Activated CD4-positive, alpha-beta T cell treated with anti-CD3 and anti-CD28 coated beads for 24 hours (primary cell): ENCODE results near the gene DNAJB6.

Experiments used
- DNase-seq, 2 donors: peaks; one replicate each; pipeline ENCODE4 v3.0.0-alpha.2; 2020; ENCODE audit warnings: low read depth in 2 of 2

The DNAJB6 gene

GRCh38 chr7:157428554-157428945 is 91.7 kb downstream of the DNAJB6 start:
- no peak for DNase-seq

- DNase-seq, result no peak
These were observed 92.3 kb downstream of the DNAJB6 start for GRCh38 chr7:157429001-157429679.

GRCh38 chr7:157429680-157430224 is 92.9 kb downstream of the DNAJB6 start:
- DNase-seq, result no peak

- no peak for DNase-seq
These were observed 93.9 kb downstream of the DNAJB6 start for GRCh38 chr7:157430721-157431120.

GRCh38 chr7:157431173-157431950 is 94.6 kb downstream of the DNAJB6 start:
- no peak for DNase-seq

- no peak for DNase-seq
These were observed 95.2 kb downstream of the DNAJB6 start for GRCh38 chr7:157431951-157432540.

- DNase-seq, result no peak
These were observed 95.7 kb downstream of the DNAJB6 start for GRCh38 chr7:157432541-157432956.

- DNase-seq, result peak; percentile 32 to 47
These were observed 96.3 kb downstream of the DNAJB6 start for GRCh38 chr7:157432957-157433576.

GRCh38 chr7:157433628-157434027 is 96.8 kb downstream of the DNAJB6 start:
- no peak for DNase-seq

GRCh38 chr7:157434231-157434630 is 97.4 kb downstream of the DNAJB6 start:
- no peak for DNase-seq

- no peak for DNase-seq
These were observed 97.9 kb downstream of the DNAJB6 start for GRCh38 chr7:157434701-157435100.

- no peak for DNase-seq
These were observed 99.3 kb downstream of the DNAJB6 start for GRCh38 chr7:157436076-157436475.

- no peak for DNase-seq
These were observed 100.1 kb downstream of the DNAJB6 start for GRCh38 chr7:157436763-157437480.

- no peak for DNase-seq
These were observed 100.8 kb downstream of the DNAJB6 start for GRCh38 chr7:157437519-157438061.

- DNase-seq, result no peak
These were observed 101.6 kb downstream of the DNAJB6 start for GRCh38 chr7:157438121-157439025.

GRCh38 chr7:157439149-157439548 is 102.3 kb downstream of the DNAJB6 start:
- no peak for DNase-seq

- DNase-seq, result no peak
These were observed 103.0 kb downstream of the DNAJB6 start for GRCh38 chr7:157439761-157440160.

GRCh38 chr7:157440346-157441022 is 103.7 kb downstream of the DNAJB6 start:
- DNase-seq, result no peak

GRCh38 chr7:157441023-157441399 is 104.2 kb downstream of the DNAJB6 start:
- no peak for DNase-seq

GRCh38 chr7:157442456-157442855 is 105.7 kb downstream of the DNAJB6 start:
- no peak for DNase-seq
